Body of pancreas (tissue), 4 donors: ENCODE measurements around the gene REN. TPM values are rescaled to one million over a fixed set of nuclear protein-coding genes. Genes with fewer than 3 reads are reported as not detected.

Source experiments
- ATAC-seq: fragments of 150-250 bp; one replicate; pipeline ENCODE4 v1.9.1; 2016
- DNase-seq, 4 donors: peaks; one replicate each; pipeline ENCODE4 v3.0.0-alpha.2; 2019
- H3K27ac ChIP-seq, 4 donors: fragments of 200-600 bp; sonication (generic); 1 replicate in 3 of 4; 2 replicates in 1 of 4; pipeline versions ENCODE4 v1.5.1 to v1.6.1; 2016 to 2019; ENCODE audit warnings: mild to moderate bottlenecking in 1 of 4, mixed read lengths in 1 of 4, moderate library complexity in 1 of 4
- H3K27me3 ChIP-seq, 2 donors: fragments of 200-600 bp; sonication (generic); one replicate each; pipeline ENCODE4 v1.6.0; 2016; ENCODE audit warnings: mild to moderate bottlenecking in 1 of 2
- H3K36me3 ChIP-seq, 2 donors: fragments of 200-600 bp; sonication (generic); replicated peaks in 1 of 2; 2 replicates each; pipeline ENCODE4 v1.5.1; 2016; ENCODE audit warnings: low read depth in 2 of 2; ENCODE audit not compliant: insufficient read depth in 1 of 2
- H3K4me1 ChIP-seq: fragments of 200-600 bp; sonication (generic); one replicate; pipeline ENCODE4 v1.6.0; 2016
- H3K4me3 ChIP-seq, 2 donors: fragments of 200-600 bp; sonication (generic); 1 replicate in 1 of 2; 2 replicates in 1 of 2; pipeline ENCODE4 v1.5.1; 2016 to 2019
- H3K9me3 ChIP-seq, 3 donors: fragments of 200-600 bp; sonication (generic); 1 replicate in 2 of 3; 2 replicates in 1 of 3; pipeline ENCODE4 v1.5.1; 2016
- POLR2A ChIP-seq, 3 donors: fragments of 450-650 bp; IDR thresholded peaks; one replicate each; pipeline ENCODE4 v1.6.1; 2016; ENCODE audit warnings: antibody characterized with exemption in 3 of 3, mild to moderate bottlenecking in 2 of 3
- WGBS, 2 donors: methylation state at CpG; one replicate each; pipeline ENCODE4 v1.1.5; 2017; 5-methylcytosine and 5-hydroxymethylcytosine counted together
- intact Hi-C: fragments of 100-400 bp; cut with DNase I; formaldehyde crosslinking; loops from one replicate; pipeline ENCODE4 v1.15.1; 2023
- total RNA-seq, 2 donors: library from RNA; depleted of rRNA; stranded (reverse); fragments of >200 nt; gene quantifications; one replicate each; pipeline ENCODE4 v1.1.0, GENCODE V29; 2016
- TF ChIP-seq, protein P1 (sequence below), 7 experiments: fragments of 450-650 bp in 4 of 7; fragments of 200-600 bp in 3 of 7; sonication (generic) in 3 of 7; IDR thresholded peaks; one replicate each; pipeline ENCODE4 v1.5.1; 2016 to 2019; ENCODE audit warnings: antibody characterized with exemption in 7 of 7

Gene REN
- total RNA-seq, 2 donors from 2014 or later = not detected

GRCh38 chr1:204139952-204140351 lies 26.2 kb downstream of the REN start:
- no peak overlapping the region for H3K27ac ChIP-seq
- TF ChIP-seq, protein P1, sequence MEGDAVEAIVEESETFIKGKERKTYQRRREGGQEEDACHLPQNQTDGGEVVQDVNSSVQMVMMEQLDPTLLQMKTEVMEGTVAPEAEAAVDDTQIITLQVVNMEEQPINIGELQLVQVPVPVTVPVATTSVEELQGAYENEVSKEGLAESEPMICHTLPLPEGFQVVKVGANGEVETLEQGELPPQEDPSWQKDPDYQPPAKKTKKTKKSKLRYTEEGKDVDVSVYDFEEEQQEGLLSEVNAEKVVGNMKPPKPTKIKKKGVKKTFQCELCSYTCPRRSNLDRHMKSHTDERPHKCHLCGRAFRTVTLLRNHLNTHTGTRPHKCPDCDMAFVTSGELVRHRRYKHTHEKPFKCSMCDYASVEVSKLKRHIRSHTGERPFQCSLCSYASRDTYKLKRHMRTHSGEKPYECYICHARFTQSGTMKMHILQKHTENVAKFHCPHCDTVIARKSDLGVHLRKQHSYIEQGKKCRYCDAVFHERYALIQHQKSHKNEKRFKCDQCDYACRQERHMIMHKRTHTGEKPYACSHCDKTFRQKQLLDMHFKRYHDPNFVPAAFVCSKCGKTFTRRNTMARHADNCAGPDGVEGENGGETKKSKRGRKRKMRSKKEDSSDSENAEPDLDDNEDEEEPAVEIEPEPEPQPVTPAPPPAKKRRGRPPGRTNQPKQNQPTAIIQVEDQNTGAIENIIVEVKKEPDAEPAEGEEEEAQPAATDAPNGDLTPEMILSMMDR (IDR thresholded peaks at IDR 0.05) = no peak
- no peak for TF ChIP-seq POLR2A (IDR thresholded peaks at IDR 0.05)
- H3K4me3 ChIP-seq = no peak overlapping the region
- H3K36me3 ChIP-seq = peaks cover 0 to 2% of the 10 kb centered on the region in 2 donors
- H3K27me3 ChIP-seq = no peaks in the 10 kb centered on the region
- peaks cover 10% of the 10 kb centered on the region for H3K4me1 ChIP-seq
- intact Hi-C loops = no loop called here
- 95 to 97% methylated on average over 6 of the region's 6 CpGs for WGBS, 2 donors
- ATAC-seq (no peak), DNase-seq (no peak)
- no peaks in the 10 kb centered on the region for H3K9me3 ChIP-seq

GRCh38 chr1:204139088-204139487 lies 27.0 kb downstream of the REN start:
- intact Hi-C loops = no loop called here
- TF ChIP-seq, protein P1 (IDR thresholded peaks at IDR 0.05) = no peak
- TF ChIP-seq POLR2A (IDR thresholded peaks at IDR 0.05) = no peak
- DNase-seq (no peak), ATAC-seq (no peak)
- Histone ChIP-seq H3K4me3 (no peak overlapping the region), H3K9me3 (no peaks in the 10 kb centered on the region), H3K4me1 (peaks cover 10% of the 10 kb centered on the region), H3K27me3 (no peaks in the 10 kb centered on the region), H3K27ac (no peak overlapping the region), H3K36me3 (peaks cover 0 to 2% of the 10 kb centered on the region in 2 donors)
- 58 to 73% methylated on average over 2 of the region's 2 CpGs for WGBS, 2 donors

DNA sequence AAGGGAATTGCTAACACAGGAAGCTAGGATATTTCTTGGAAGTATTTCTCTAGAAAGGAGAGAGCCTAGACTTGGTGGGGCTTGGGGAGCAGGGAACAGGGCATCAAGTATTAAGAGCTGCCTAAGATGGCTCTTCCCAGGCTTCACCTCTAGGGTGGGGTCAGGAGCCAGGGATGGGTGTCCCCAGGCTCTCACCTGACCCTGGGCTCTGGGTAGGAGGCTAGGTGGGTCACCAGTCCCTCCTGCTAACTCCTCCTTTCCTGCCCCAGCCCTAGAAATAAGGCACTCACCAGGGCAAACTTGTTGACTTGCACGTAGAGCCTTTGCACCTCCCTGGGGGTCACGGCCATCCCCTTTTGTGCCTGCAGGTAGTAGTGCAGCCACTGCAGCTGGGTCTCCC lies 29.3 kb downstream of the REN start:
- Histone ChIP-seq H3K4me3 (no peak overlapping the region), H3K4me1 (peaks cover 3% of the 10 kb centered on the region), H3K36me3 (peaks cover 0 to 2% of the 10 kb centered on the region in 2 donors), H3K9me3 (no peaks in the 10 kb centered on the region), H3K27ac (no peak overlapping the region), H3K27me3 (no peaks in the 10 kb centered on the region)
- no peak for ATAC-seq
- intact Hi-C loops = no loop called here
- WGBS, 2 donors = 95 to 100% methylated on average over 1 to 2 of the region's 2 CpGs
- TF ChIP-seq, protein P1 (IDR thresholded peaks at IDR 0.05) = no peak
- no peak for TF ChIP-seq POLR2A (IDR thresholded peaks at IDR 0.05)
- DNase-seq = no peak

DNA sequence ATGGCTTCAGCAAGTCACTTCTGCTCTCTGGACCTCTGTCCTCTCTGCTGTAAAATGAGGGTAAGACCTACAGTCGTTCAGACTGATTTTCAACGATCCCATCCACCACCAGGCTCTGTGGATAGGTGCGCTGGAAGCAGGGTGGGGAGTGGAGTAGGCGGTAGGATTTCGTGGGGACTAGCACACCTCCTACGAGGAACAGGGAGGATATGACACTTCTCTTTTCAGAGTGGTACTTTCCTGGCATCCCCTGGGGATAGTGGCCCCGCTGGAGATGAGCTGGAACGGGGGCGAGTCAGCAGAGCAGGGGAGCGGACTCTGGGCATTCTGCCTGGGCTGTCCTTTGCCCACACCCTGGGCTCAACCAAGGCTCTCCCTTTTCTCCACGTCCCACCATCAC lies 32.0 kb downstream of the REN start:
- ATAC-seq (no peak), DNase-seq (no peak)
- Histone ChIP-seq H3K9me3 (no peaks in the 10 kb centered on the region), H3K27ac (no peak overlapping the region), H3K4me3 (no peak overlapping the region), H3K4me1 (peaks cover 30% of the 10 kb centered on the region), H3K36me3 (peaks cover 0 to under 1% of the 10 kb centered on the region in 2 donors), H3K27me3 (no peaks in the 10 kb centered on the region)
- 79 to 81% methylated on average over 7 to 11 of the region's 11 CpGs for WGBS, 2 donors
- intact Hi-C loops = no loop called here
- no peak for TF ChIP-seq POLR2A (IDR thresholded peaks at IDR 0.05)
- TF ChIP-seq, protein P1 (IDR thresholded peaks at IDR 0.05) = no peak

DNA sequence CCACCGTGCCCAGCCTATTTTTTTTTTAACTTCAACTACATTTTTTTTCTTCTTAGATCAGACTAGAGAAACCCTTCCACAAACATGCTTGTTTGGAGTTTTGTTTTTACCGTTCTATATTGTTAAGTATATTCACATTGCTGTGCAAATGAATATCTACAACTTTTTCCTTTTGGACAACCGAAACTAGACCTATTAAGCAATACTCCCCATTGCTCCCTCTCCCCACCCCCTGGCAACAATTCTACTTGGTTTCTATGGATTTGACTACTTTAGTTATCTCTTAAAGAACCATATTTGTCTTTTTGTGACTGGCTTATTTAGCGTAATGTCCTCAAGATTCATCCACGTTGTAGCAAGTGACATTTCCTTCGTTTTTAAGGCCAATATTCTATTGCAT lies 33.4 kb downstream of the REN start:
- DNase-seq = no peak
- no peak overlapping the region for H3K4me3 ChIP-seq
- TF ChIP-seq, protein P1 (IDR thresholded peaks at IDR 0.05) = no peak
- no peak for TF ChIP-seq POLR2A (IDR thresholded peaks at IDR 0.05)
- peaks cover 41% of the 10 kb centered on the region for H3K4me1 ChIP-seq
- WGBS, 2 donors = 79 to 87% methylated on average over 6 of the region's 6 CpGs
- no peaks in the 10 kb centered on the region for H3K36me3 ChIP-seq
- H3K27me3 ChIP-seq = no peaks in the 10 kb centered on the region
- intact Hi-C loops = no loop called here
- ATAC-seq = no peak
- H3K9me3 ChIP-seq = no peaks in the 10 kb centered on the region
- H3K27ac ChIP-seq = no peak overlapping the region
